Panc1 (cell line): ENCODE results near the gene FBXO42. TPM values are rescaled to one million over a fixed set of nuclear protein-coding genes. Genes with fewer than 3 reads are reported as not detected.
A peak's percentile ranks its signal among the peaks of the same experiment; 100 is the strongest.
"Not testable (repeated sequence)": the region's sequence is repeated elsewhere in the genome, so short reads cannot be mapped to it uniquely, and the experiment has no call there.

Source experiments
- ATAC-seq: fragments of 200-7000 bp; cut with Tn5 transposase; 2 replicates; pipeline ENCODE4 v1.9.1; 2020; ENCODE audit warnings: mild to moderate bottlenecking, moderate library complexity
- BruUV-seq: library from RNA; stranded (reverse); fragments of 400-500 nt; replicated peaks from 2 replicates; lab custom pipeline; 2021; lab: Mats Ljungman, UMichigan
- CTCF ChIA-PET: fragments of 300-600 bp; sonication (Branson Sonifier 250); formaldehyde crosslinking; loops from one replicate; lab custom pipeline; 2022; ENCODE audit warnings: antibody characterized with exemption; lab: Charles Lee
- POLR2A ChIA-PET: fragments of 300-600 bp; sonication (Branson Sonifier 250); formaldehyde crosslinking; loops from one replicate; lab custom pipeline; 2022; ENCODE audit warnings: antibody characterized with exemption; lab: Charles Lee
- DNase-seq: peaks from one replicate; pipeline ENCODE4 v3.0.0-alpha.2; 2010; ENCODE audit warnings: low read depth, low spot score
- H3K27ac ChIP-seq: 2 replicates; pipeline ENCODE4 v1.5.1; 2011; ENCODE audit warnings: mild to moderate bottlenecking, low read length, inconsistent platforms
- H3K27me3 ChIP-seq: fragments of 200-500 bp; sonication (Bioruptor generic); 2 replicates; pipeline ENCODE4 v1.6.0; 2014; ENCODE audit warnings: low read length, inconsistent platforms; ENCODE audit not compliant: control insufficient read depth, insufficient read depth
- H3K36me3 ChIP-seq: fragments of 200-500 bp; sonication (Bioruptor generic); 2 replicates; pipeline ENCODE4 v1.5.1; 2014; ENCODE audit warnings: inconsistent platforms, mild to moderate bottlenecking, low read length, moderate library complexity; ENCODE audit not compliant: control insufficient read depth, insufficient read depth
- H3K4me1 ChIP-seq: 2 replicates; pipeline ENCODE4 v1.5.1; 2011; ENCODE audit warnings: inconsistent platforms, mild to moderate bottlenecking, low read length, moderate library complexity; ENCODE audit not compliant: control insufficient read depth, insufficient read depth
- H3K4me3 ChIP-seq, 2 experiments: 2 replicates each; pipeline ENCODE4 v1.5.1; 2011 to 2012; ENCODE audit warnings: low read depth in 2 of 2, low read length in 2 of 2, mild to moderate bottlenecking in 2 of 2, inconsistent platforms in 1 of 2, moderate library complexity in 1 of 2
- H3K9me3 ChIP-seq: fragments of 200-500 bp; sonication (Bioruptor generic); 2 replicates; pipeline ENCODE4 v1.5.1; 2014; ENCODE audit warnings: low read depth, mild to moderate bottlenecking, inconsistent platforms, low read length, moderate library complexity; ENCODE audit not compliant: control insufficient read depth, insufficient read depth
- POLR2AphosphoS5 ChIP-seq: IDR thresholded peaks from 2 replicates; pipeline ENCODE4 v1.6.1; 2012; ENCODE audit warnings: mild to moderate bottlenecking, low read depth, low read length, moderate library complexity
- SIN3A ChIP-seq: IDR thresholded peaks from 2 replicates; pipeline ENCODE4 v1.6.1; 2012; ENCODE audit warnings: low read depth, mild to moderate bottlenecking, low read length, moderate library complexity, borderline replicate concordance; ENCODE audit not compliant: insufficient read depth
- TCF7L2 ChIP-seq: IDR thresholded peaks from 2 replicates; pipeline ENCODE4 v1.6.1; 2011; ENCODE audit warnings: mild to moderate bottlenecking, low read depth, low read length, inconsistent platforms
- in situ Hi-C: cut with HindIII; loops from 2 replicates; pipeline ENCODE4 v1.10.0; 2016; ENCODE audit warnings: low sequenced_read_pairs, low pct_unique_long_range_greater_than_20kb
- intact Hi-C: fragments of 100-400 bp; cut with micrococcal nuclease; formaldehyde crosslinking; loops from one replicate; pipeline ENCODE4 v1.10.0; 2022; ENCODE audit not compliant: unreplicated experiment
- total RNA-seq: library from RNA; stranded (reverse); gene quantifications from one replicate; pipeline ENCODE4 v1.2.1, GENCODE V29; 2021; ENCODE audit not compliant: unreplicated experiment
- TF ChIP-seq, protein P1 (sequence below): fragments of 450-650 bp; IDR thresholded peaks from 2 replicates; pipeline ENCODE4 v1.5.1; 2017; ENCODE audit warnings: mild to moderate bottlenecking
- TF ChIP-seq, protein P2 (sequence below), 2 experiments: IDR thresholded peaks; 2 replicates each; pipeline ENCODE4 v1.6.1; 2011 to 2012; ENCODE audit warnings: low read depth in 2 of 2, control low read depth in 1 of 2, low read length in 1 of 2, mild to moderate bottlenecking in 1 of 2, moderate library complexity in 1 of 2; ENCODE audit not compliant: insufficient read depth in 1 of 2

The FBXO42 gene
- total RNA-seq, 1 experiment from 2014 or later = 25.7 TPM

DNA sequence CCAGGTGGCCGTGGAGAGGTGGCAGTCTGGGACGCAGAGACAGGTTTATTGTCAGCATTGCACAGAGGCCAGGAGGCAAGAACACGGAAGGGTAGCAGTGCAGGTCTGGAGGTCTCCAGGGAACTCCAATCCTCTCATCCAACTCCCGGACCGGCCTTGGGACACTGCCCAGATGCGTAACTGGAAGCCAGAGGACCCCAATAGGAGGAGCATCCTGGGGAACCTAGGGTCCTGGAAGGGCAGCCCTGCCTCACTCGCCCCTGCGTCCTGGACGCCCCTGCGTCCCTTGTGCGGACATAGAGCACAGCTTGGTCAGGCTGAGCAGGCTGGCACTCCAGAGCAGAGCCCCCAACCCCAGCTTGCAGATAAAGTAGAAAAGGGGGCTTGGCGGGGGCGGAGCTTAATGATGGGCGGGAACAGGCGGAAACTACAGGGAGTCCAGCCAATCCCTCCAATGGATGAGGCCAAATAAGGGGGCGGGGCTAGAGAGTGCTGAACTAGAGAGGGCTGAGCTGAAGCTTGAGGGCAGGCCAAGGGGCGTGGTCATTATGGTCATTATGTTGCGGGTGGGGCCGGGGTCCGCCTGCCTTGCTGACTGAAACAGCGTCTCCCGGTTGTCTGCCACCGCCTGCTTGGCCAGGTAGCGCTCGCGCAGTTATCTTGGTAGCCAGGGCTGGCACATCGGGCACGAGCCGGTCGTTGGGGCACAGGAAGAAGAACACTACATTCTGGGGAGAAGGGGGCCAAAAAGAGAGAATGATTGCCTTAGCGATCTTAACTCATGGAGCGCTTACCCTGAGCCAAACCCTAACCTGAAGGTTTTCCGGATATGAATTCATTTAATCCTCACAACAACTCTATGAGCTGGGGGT, 136.2 kb downstream of the FBXO42 start:
- DNase-seq (no peak), ATAC-seq (peak; percentile 76)
- H3K9me3 ChIP-seq = no peaks in the 10 kb centered on the region
- in situ Hi-C loops = no loop called here
- H3K36me3 ChIP-seq = no peaks in the 10 kb centered on the region; the same call in 1 of the 2 replicates
- ChIA-PET CTCF (no interaction called here), POLR2A (no interaction called here)
- peak overlapping the region; percentile 48 to 83 for H3K4me3 ChIP-seq
- intact Hi-C loops = no loop called here
- peaks cover 17% of the 10 kb centered on the region for H3K4me1 ChIP-seq
- H3K27me3 ChIP-seq = no peaks in the 10 kb centered on the region
- peak overlapping the region; percentile 55 for H3K27ac ChIP-seq
- BruUV-seq = TSS peak; percentile 71
- TF ChIP-seq POLR2AphosphoS5 (no peak), TCF7L2 (no peak), SIN3A (no peak)
- TF ChIP-seq, protein P1, sequence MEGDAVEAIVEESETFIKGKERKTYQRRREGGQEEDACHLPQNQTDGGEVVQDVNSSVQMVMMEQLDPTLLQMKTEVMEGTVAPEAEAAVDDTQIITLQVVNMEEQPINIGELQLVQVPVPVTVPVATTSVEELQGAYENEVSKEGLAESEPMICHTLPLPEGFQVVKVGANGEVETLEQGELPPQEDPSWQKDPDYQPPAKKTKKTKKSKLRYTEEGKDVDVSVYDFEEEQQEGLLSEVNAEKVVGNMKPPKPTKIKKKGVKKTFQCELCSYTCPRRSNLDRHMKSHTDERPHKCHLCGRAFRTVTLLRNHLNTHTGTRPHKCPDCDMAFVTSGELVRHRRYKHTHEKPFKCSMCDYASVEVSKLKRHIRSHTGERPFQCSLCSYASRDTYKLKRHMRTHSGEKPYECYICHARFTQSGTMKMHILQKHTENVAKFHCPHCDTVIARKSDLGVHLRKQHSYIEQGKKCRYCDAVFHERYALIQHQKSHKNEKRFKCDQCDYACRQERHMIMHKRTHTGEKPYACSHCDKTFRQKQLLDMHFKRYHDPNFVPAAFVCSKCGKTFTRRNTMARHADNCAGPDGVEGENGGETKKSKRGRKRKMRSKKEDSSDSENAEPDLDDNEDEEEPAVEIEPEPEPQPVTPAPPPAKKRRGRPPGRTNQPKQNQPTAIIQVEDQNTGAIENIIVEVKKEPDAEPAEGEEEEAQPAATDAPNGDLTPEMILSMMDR = no peak
- TF ChIP-seq, protein P2, sequence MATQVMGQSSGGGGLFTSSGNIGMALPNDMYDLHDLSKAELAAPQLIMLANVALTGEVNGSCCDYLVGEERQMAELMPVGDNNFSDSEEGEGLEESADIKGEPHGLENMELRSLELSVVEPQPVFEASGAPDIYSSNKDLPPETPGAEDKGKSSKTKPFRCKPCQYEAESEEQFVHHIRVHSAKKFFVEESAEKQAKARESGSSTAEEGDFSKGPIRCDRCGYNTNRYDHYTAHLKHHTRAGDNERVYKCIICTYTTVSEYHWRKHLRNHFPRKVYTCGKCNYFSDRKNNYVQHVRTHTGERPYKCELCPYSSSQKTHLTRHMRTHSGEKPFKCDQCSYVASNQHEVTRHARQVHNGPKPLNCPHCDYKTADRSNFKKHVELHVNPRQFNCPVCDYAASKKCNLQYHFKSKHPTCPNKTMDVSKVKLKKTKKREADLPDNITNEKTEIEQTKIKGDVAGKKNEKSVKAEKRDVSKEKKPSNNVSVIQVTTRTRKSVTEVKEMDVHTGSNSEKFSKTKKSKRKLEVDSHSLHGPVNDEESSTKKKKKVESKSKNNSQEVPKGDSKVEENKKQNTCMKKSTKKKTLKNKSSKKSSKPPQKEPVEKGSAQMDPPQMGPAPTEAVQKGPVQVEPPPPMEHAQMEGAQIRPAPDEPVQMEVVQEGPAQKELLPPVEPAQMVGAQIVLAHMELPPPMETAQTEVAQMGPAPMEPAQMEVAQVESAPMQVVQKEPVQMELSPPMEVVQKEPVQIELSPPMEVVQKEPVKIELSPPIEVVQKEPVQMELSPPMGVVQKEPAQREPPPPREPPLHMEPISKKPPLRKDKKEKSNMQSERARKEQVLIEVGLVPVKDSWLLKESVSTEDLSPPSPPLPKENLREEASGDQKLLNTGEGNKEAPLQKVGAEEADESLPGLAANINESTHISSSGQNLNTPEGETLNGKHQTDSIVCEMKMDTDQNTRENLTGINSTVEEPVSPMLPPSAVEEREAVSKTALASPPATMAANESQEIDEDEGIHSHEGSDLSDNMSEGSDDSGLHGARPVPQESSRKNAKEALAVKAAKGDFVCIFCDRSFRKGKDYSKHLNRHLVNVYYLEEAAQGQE (IDR thresholded peaks at IDR 0.05; ENCODE audit: insufficient read depth in 1 of 2, low read depth in 2 of 2, low read length in 1 of 2) = no peak

DNA sequence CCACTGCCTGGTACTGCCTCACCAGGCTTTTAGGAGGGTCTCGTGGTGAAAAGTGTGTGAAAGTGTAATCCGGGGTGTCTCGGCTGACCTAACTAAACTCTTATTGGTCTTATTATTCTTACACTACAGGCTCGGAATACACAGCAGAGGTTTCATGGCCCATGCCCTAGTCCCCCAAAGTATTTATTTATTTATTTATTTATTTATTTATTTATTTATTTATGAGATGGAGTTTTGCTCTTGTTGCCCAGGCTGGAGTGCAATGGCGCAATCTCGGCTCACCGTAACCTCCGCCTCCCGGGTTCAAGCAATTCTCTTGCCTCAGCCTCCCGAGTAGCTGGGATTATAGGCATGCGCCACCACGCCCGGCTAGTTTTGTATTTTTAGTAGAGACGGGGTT, 137.0 kb downstream of the FBXO42 start:
- H3K27me3 ChIP-seq, POLR2A ChIA-PET, DNase-seq, H3K27ac ChIP-seq, ATAC-seq, intact Hi-C loops, H3K36me3 ChIP-seq, H3K9me3 ChIP-seq, in situ Hi-C loops, CTCF ChIA-PET, BruUV-seq, H3K4me3 ChIP-seq: not testable (repeated sequence)
- peaks cover 17% of the 10 kb centered on the region for H3K4me1 ChIP-seq

DNA sequence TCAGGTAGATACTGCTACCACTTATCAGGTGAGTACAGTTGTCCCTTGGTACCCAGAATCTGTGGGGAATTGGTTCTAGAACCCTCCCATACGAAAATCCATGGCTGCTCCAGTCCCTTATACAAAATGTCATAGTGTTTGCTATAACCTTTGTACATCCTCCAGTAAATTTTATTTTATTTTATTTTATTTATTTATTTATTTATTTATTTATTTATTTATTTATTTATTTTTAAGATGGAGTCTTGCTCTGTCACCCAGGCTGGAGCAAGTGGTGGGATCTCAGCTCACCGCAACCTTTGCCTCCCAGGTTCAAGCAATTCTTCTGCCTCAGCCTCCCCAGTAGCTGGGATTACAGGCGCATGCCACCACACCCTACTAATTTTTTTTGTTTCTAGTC, 138.7 kb downstream of the FBXO42 start:
- BruUV-seq, DNase-seq, H3K4me3 ChIP-seq, POLR2A ChIA-PET, in situ Hi-C loops, H3K36me3 ChIP-seq, H3K9me3 ChIP-seq, ATAC-seq, H3K27me3 ChIP-seq, H3K27ac ChIP-seq, intact Hi-C loops, CTCF ChIA-PET: not testable (repeated sequence)
- H3K4me1 ChIP-seq = peaks cover 21% of the 10 kb centered on the region
